ENCODE measurements around the gene SSR2.
"Not testable (repeated sequence)": the region's sequence is repeated elsewhere in the genome, so short reads cannot be mapped to it uniquely, and the experiment has no call there.

The SSR2 gene

GRCh38 chr1:156048663-156049258 lies 28.0 kb upstream of the SSR2 start:
- no peak for DNase-seq (ENCODE audit: low spot score)

- DNase-seq (ENCODE audit: low spot score): no peak
Observed at GRCh38 chr1:156045076-156045475, 24.3 kb upstream of the SSR2 start.

- no peak for DNase-seq (ENCODE audit: low spot score)
Observed at GRCh38 chr1:156042828-156043227, 22.1 kb upstream of the SSR2 start.

- not testable (repeated sequence) for DNase-seq (ENCODE audit: low spot score)
Observed at GRCh38 chr1:156034991-156035390, 14.2 kb upstream of the SSR2 start.

GRCh38 chr1:156033011-156033410 lies 12.3 kb upstream of the SSR2 start:
- no peak for DNase-seq (ENCODE audit: low spot score)

GRCh38 chr1:156026588-156026987 lies 5.8 kb upstream of the SSR2 start:
- DNase-seq (ENCODE audit: low spot score): no peak

- DNase-seq (ENCODE audit: low spot score): peak; percentile 76
Observed at GRCh38 chr1:156025876-156026275, 5.1 kb upstream of the SSR2 start.

GRCh38 chr1:156024801-156025200 lies 4.0 kb upstream of the SSR2 start:
- no peak for DNase-seq (ENCODE audit: low spot score)

- no peak for DNase-seq (ENCODE audit: low spot score)
Observed at GRCh38 chr1:156021954-156022353, 1.2 kb upstream of the SSR2 start.

GRCh38 chr1:156021093-156021428 lies 310 bp upstream of the SSR2 start:
- no peak for DNase-seq (ENCODE audit: low spot score)

GRCh38 chr1:156019946-156020292 lies 832 bp downstream of the SSR2 start:
- DNase-seq (ENCODE audit: low spot score): no peak

GRCh38 chr1:156014829-156015228 lies 5.9 kb downstream of the SSR2 start:
- DNase-seq (ENCODE audit: low spot score): no peak

GRCh38 chr1:156012051-156012817 lies 8.5 kb downstream of the SSR2 start:
- DNase-seq (ENCODE audit: low spot score): no peak

- DNase-seq (ENCODE audit: low spot score): no peak
Observed at GRCh38 chr1:156009404-156009803, 11.3 kb downstream of the SSR2 start.

- no peak for DNase-seq (ENCODE audit: low spot score)
Observed at GRCh38 chr1:156006666-156007376, 13.9 kb downstream of the SSR2 start.

- no peak for DNase-seq (ENCODE audit: low spot score)
Observed at GRCh38 chr1:156004843-156005584, 15.7 kb downstream of the SSR2 start.

GRCh38 chr1:156003923-156004188 lies 16.9 kb downstream of the SSR2 start:
- no peak for DNase-seq (ENCODE audit: low spot score)

GRCh38 chr1:156002188-156002911 lies 18.4 kb downstream of the SSR2 start:
- no peak for DNase-seq (ENCODE audit: low spot score)

GRCh38 chr1:156001662-156002171 lies 19.0 kb downstream of the SSR2 start:
- DNase-seq (ENCODE audit: low spot score): no peak

GRCh38 chr1:156001021-156001661 lies 19.6 kb downstream of the SSR2 start:
- no peak for DNase-seq (ENCODE audit: low spot score)

GRCh38 chr1:155999964-156000363 lies 20.8 kb downstream of the SSR2 start:
- DNase-seq (ENCODE audit: low spot score): no peak

GRCh38 chr1:155996166-155996565 lies 24.6 kb downstream of the SSR2 start:
- no peak for DNase-seq (ENCODE audit: low spot score)
